GM19438 (cell line): ENCODE data around the gene SAT2.

ENCODE experiments used
- ATAC-seq: cut with Tn5 transposase; IDR thresholded peaks from one replicate; pipeline ENCODE4 v1.9.1; 2021; ENCODE audit warnings: low read depth; ENCODE audit not compliant: unreplicated experiment

The SAT2 gene

GRCh38 chr17:7593296-7593695 is 34.3 kb downstream of the SAT2 start:
- no peak for ATAC-seq

- no peak for ATAC-seq
These were observed 35.1 kb downstream of the SAT2 start for GRCh38 chr17:7592422-7593021.

- ATAC-seq: no peak
These were observed 36.0 kb downstream of the SAT2 start for GRCh38 chr17:7591596-7591995.

GRCh38 chr17:7590743-7591142 is 36.9 kb downstream of the SAT2 start:
- ATAC-seq: no peak

GRCh38 chr17:7589891-7590691 is 37.5 kb downstream of the SAT2 start, which contains the start of gene SOX15:
Gene SOX15 (minus strand): TSS chr17:7590094. CDS start chr17:7589676, 418 bp downstream.
- no peak for ATAC-seq

GRCh38 chr17:7589204-7589868 is 38.3 kb downstream of the SAT2 start:
- no peak for ATAC-seq

- ATAC-seq: no peak
These were observed 38.9 kb downstream of the SAT2 start for GRCh38 chr17:7588553-7589203.

- ATAC-seq: no peak
These were observed 40.0 kb downstream of the SAT2 start for GRCh38 chr17:7587420-7588151.

GRCh38 chr17:7586673-7587419 is 40.8 kb downstream of the SAT2 start:
- ATAC-seq: no peak

GRCh38 chr17:7583253-7584109 is 44.1 kb downstream of the SAT2 start, which contains the start of gene MPDU1:
Gene MPDU1 (plus strand): TSS chr17:7583852. CDS start chr17:7583863, 11 bp downstream.
- peak; percentile 70 for ATAC-seq

GRCh38 chr17:7582396-7583252 is 45.0 kb downstream of the SAT2 start:
- ATAC-seq: no peak

- no peak for ATAC-seq
These were observed 46.7 kb downstream of the SAT2 start for GRCh38 chr17:7580604-7581575.

- ATAC-seq: no peak
These were observed 47.6 kb downstream of the SAT2 start for GRCh38 chr17:7579834-7580603.

- no peak for ATAC-seq
These were observed 48.4 kb downstream of the SAT2 start, which contains the start of gene CD68 for GRCh38 chr17:7579001-7579833. Gene CD68 (plus strand): TSS chr17:7579638. CDS start chr17:7579678, 40 bp downstream.
